SU-DHL-6 (cell line): ENCODE measurements around the gene CFAP70.

ENCODE experiments used
- H2AFZ ChIP-seq: fragments of 200-600 bp; sonication (generic); 2 replicates; pipeline ENCODE4 v1.6.1; 2014; ENCODE audit warnings: low read depth, mild to moderate bottlenecking, moderate library complexity, mixed read lengths, antibody characterized with exemption, low read length; ENCODE audit not compliant: severe bottlenecking
- H3F3A ChIP-seq: fragments of 200-600 bp; shearing (Covaris generic); 2 replicates; pipeline ENCODE4 v1.6.0; 2016; ENCODE audit warnings: antibody characterized with exemption, mild to moderate bottlenecking; ENCODE audit not compliant: insufficient read depth
- H3K27ac ChIP-seq: fragments of 200-600 bp; sonication (generic); 2 replicates; pipeline ENCODE4 v1.5.1; 2016; ENCODE audit warnings: low read depth, mild to moderate bottlenecking, low read length, moderate library complexity, mixed read lengths
- H3K27me3 ChIP-seq: fragments of 200-600 bp; sonication (generic), shearing (Covaris generic); 2 replicates; pipeline ENCODE4 v1.6.0; 2014; ENCODE audit warnings: mild to moderate bottlenecking, low read length
- H3K36me3 ChIP-seq: fragments of 200-600 bp; sonication (generic); 2 replicates; pipeline ENCODE4 v1.6.1; 2014; ENCODE audit warnings: mild to moderate bottlenecking, low read length, mixed read lengths
- H3K4me2 ChIP-seq: fragments of 300-600, 200-600 bp; shearing (Covaris generic), sonication (generic); 2 replicates; pipeline ENCODE4 v1.6.0; 2014; ENCODE audit warnings: low read length, low read depth, mild to moderate bottlenecking; ENCODE audit not compliant: poor library complexity, severe bottlenecking
- H3K4me3 ChIP-seq: fragments of 200-600 bp; sonication (generic); 2 replicates; pipeline ENCODE4 v1.5.1; 2014; ENCODE audit warnings: antibody characterized with exemption, low read length, mild to moderate bottlenecking, mixed read lengths; ENCODE audit not compliant: insufficient read depth, poor library complexity, severe bottlenecking
- H3K79me2 ChIP-seq: fragments of 200-600 bp; sonication (generic); 2 replicates; pipeline ENCODE4 v1.6.1; 2014; ENCODE audit warnings: mild to moderate bottlenecking, low read length, moderate library complexity; ENCODE audit not compliant: insufficient read depth
- H3K9ac ChIP-seq: fragments of 200-600 bp; sonication (generic); 2 replicates; pipeline ENCODE4 v1.7.0; 2014; ENCODE audit warnings: mild to moderate bottlenecking, low read length
- H3K9me2 ChIP-seq: fragments of 200-600 bp; sonication (generic); replicated peaks from 2 replicates; pipeline ENCODE4 v1.6.1; 2014; ENCODE audit warnings: low read length; ENCODE audit not compliant: insufficient read depth
- H3K9me3 ChIP-seq: fragments of 200-600 bp; sonication (generic); 2 replicates; pipeline ENCODE4 v1.6.1; 2014; ENCODE audit warnings: low read length, mixed read lengths; ENCODE audit not compliant: insufficient read depth
- H4K20me1 ChIP-seq: fragments of 200-600 bp; sonication (generic); 2 replicates; pipeline ENCODE4 v1.6.1; 2014; ENCODE audit warnings: low read depth, mild to moderate bottlenecking, antibody characterized with exemption, low read length, moderate library complexity, mixed read lengths
- EZH2phosphoT487 ChIP-seq: fragments of 200-600 bp; sonication (generic), shearing (Covaris generic); conservative IDR thresholded peaks from 2 replicates; pipeline ENCODE4 v1.6.1; 2018; ENCODE audit warnings: mild to moderate bottlenecking, antibody characterized with exemption, low read length, moderate library complexity, mixed read lengths
- TF ChIP-seq, protein P1 (sequence below): fragments of 200-600 bp; sonication (generic); IDR thresholded peaks from one replicate; pipeline ENCODE4 v1.5.1; 2017; ENCODE audit warnings: antibody characterized with exemption, mild to moderate bottlenecking, low read length, moderate library complexity; ENCODE audit not compliant: insufficient read depth, poor library complexity, severe bottlenecking

The CFAP70 gene

DNA sequence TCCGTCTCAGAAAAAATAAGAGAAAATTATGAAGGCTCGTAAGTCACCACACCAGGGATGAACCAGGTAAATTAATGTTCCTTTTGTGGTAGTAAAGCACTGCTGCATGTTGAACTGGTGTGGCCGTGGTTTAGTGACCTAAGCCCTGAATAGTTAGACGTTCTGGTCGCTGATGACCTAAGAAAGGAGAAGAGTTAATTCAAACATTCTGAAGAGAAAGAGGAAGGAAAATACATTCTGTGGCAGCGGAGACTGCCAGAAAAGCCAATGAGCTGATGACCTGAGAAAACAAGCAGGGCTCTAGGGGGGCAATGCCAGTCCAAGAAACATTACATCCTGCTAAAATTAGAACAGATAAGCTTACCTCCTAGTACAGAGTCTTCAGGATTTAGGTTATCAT is 129.1 kb downstream of the CFAP70 start:
- H3K4me2 ChIP-seq = no peak overlapping the region
- H3K9ac ChIP-seq = no peak overlapping the region
- H3K27me3 ChIP-seq = no peaks in the 10 kb centered on the region
- no peaks in the 10 kb centered on the region for H4K20me1 ChIP-seq
- H3K36me3 ChIP-seq = peaks cover 4% of the 10 kb centered on the region; the same call in 1 of the 2 replicates
- H2AFZ ChIP-seq = no peak overlapping the region
- peaks cover 9% of the 10 kb centered on the region; the same call in 1 of the 2 replicates for H3F3A ChIP-seq
- no peak overlapping the region for H3K27ac ChIP-seq
- no peak overlapping the region for H3K4me3 ChIP-seq
- H3K79me2 ChIP-seq = no peaks in the 10 kb centered on the region
- no peaks in the 10 kb centered on the region for H3K9me3 ChIP-seq
- H3K9me2 ChIP-seq = no peaks in the 10 kb centered on the region
- TF ChIP-seq, protein P1, sequence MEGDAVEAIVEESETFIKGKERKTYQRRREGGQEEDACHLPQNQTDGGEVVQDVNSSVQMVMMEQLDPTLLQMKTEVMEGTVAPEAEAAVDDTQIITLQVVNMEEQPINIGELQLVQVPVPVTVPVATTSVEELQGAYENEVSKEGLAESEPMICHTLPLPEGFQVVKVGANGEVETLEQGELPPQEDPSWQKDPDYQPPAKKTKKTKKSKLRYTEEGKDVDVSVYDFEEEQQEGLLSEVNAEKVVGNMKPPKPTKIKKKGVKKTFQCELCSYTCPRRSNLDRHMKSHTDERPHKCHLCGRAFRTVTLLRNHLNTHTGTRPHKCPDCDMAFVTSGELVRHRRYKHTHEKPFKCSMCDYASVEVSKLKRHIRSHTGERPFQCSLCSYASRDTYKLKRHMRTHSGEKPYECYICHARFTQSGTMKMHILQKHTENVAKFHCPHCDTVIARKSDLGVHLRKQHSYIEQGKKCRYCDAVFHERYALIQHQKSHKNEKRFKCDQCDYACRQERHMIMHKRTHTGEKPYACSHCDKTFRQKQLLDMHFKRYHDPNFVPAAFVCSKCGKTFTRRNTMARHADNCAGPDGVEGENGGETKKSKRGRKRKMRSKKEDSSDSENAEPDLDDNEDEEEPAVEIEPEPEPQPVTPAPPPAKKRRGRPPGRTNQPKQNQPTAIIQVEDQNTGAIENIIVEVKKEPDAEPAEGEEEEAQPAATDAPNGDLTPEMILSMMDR = no peak
- TF ChIP-seq EZH2phosphoT487 = no peak

DNA sequence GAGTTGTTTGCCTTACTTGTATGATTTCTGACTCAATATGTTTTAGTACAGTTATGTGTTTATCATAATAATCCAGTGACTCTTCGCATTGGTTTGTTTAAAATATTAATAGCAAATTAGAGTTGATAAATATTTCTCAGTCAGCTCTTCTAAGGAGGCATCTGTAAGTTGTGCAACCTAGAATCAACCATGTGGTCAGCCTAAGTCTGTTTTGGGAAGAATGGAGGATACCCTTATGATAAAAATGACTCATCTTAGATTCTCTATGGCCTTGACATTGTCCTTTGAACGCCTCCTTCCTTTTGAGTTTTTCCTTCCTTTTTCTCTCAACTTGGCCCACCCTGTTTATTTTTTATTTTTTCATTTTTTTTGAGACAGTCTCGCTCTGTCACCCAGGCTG is 130.4 kb downstream of the CFAP70 start:
- Histone ChIP-seq H3K79me2 (no peaks in the 10 kb centered on the region), H3F3A (peaks cover 4% of the 10 kb centered on the region; the same call in 1 of the 2 replicates), H4K20me1 (no peaks in the 10 kb centered on the region), H3K9ac (no peak overlapping the region), H3K9me3 (no peaks in the 10 kb centered on the region), H3K4me2 (no peak overlapping the region), H3K27me3 (no peaks in the 10 kb centered on the region), H2AFZ (no peak overlapping the region), H3K4me3 (no peak overlapping the region), H3K27ac (no peak overlapping the region), H3K9me2 (no peaks in the 10 kb centered on the region), H3K36me3 (no peaks in the 10 kb centered on the region)
- no peak for TF ChIP-seq EZH2phosphoT487
- TF ChIP-seq, protein P1 = no peak

DNA sequence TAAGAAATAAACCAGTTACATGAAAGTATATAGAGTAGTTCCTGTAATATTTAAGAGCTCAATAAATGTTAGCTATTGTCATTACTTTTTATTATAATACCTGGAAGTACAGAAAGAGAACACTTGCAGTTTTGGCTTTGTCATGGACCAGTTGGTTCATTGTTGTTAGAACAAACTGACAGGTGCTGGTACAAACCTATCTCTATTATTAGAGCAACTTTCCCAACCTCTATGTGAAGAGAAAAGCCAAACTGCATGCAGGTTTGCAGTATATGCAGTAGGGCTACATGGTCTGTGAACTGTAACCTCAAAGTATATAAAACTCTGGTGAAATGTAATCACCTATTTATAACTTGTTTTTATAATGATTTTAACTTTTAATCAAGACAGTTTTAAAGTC is 132.0 kb downstream of the CFAP70 start:
- no peaks in the 10 kb centered on the region for H3K9me3 ChIP-seq
- no peak for TF ChIP-seq EZH2phosphoT487
- TF ChIP-seq, protein P1 = no peak
- no peak overlapping the region for H2AFZ ChIP-seq
- H3K27ac ChIP-seq = no peak overlapping the region
- no peaks in the 10 kb centered on the region for H3K79me2 ChIP-seq
- H3K27me3 ChIP-seq = no peaks in the 10 kb centered on the region
- H3K9me2 ChIP-seq = no peaks in the 10 kb centered on the region
- H3F3A ChIP-seq = no peaks in the 10 kb centered on the region
- H3K9ac ChIP-seq = no peak overlapping the region
- H3K4me3 ChIP-seq = no peak overlapping the region
- no peak overlapping the region for H3K4me2 ChIP-seq
- no peaks in the 10 kb centered on the region for H3K36me3 ChIP-seq
- H4K20me1 ChIP-seq = no peaks in the 10 kb centered on the region
